GM12878 (cell line): Measurements from ENCODE around the gene RIT1. TPM values are rescaled to one million over a fixed set of nuclear protein-coding genes. Genes with fewer than 3 reads are reported as not detected.

Experiments used
- ATAC-seq: fragments of 200-7000 bp; cut with Tn5 transposase; 3 replicates; pipeline ENCODE4 v1.9.1; 2020; ENCODE audit warnings: mild to moderate bottlenecking, moderate library complexity
- BruUV-seq: library from RNA; stranded (reverse); fragments of 400-500 nt; replicated peaks from 2 replicates; lab custom pipeline; 2021; lab: Mats Ljungman, UMichigan
- CTCF ChIA-PET: fragments of 300-600 bp; sonication (Branson Sonifier 250); formaldehyde crosslinking; extraction: SDS; loops from one replicate; lab custom pipeline; 2021; ENCODE audit warnings: inconsistent platforms; lab: Yijun Ruan, JAX
- POLR2A ChIA-PET: fragments of 350-600 bp; formaldehyde crosslinking; extraction: SDS; loops from one replicate; lab custom pipeline; 2021; ENCODE audit warnings: inconsistent platforms; lab: Charles Lee
- RAD21 ChIA-PET: fragments of 300-600 bp; sonication (Branson Sonifier 250); formaldehyde crosslinking; loops from one replicate; lab custom pipeline; 2023; ENCODE audit warnings: antibody characterized with exemption; ENCODE audit not compliant: unreplicated experiment; lab: Charles Lee
- SMC1A ChIA-PET: fragments of 300-600 bp; sonication (Branson Sonifier 250); formaldehyde crosslinking; loops from one replicate; lab custom pipeline; 2023; ENCODE audit not compliant: unreplicated experiment, uncharacterized antibody; lab: Charles Lee
- DNase-seq: peaks from one replicate; pipeline ENCODE4 v3.0.0-alpha.2; 2011; ENCODE audit warnings: low read depth, low spot score
- FAIRE-seq: peaks from 3 replicates; lab custom pipeline; 2011; peaks lifted over from hg19 to GRCh38; lab: Jason Lieb, UNC
- H2AFZ ChIP-seq: 2 replicates; pipeline ENCODE4 v1.6.0; 2011; ENCODE audit warnings: low read depth, low read length, control low read depth; ENCODE audit not compliant: control insufficient read depth
- H3K27ac ChIP-seq: 2 replicates; pipeline ENCODE4 v1.5.1; 2011; ENCODE audit warnings: control low read depth; ENCODE audit not compliant: control insufficient read depth, insufficient read depth
- H3K27me3 ChIP-seq, 2 experiments: replicated peaks in 1 of 2; 2 replicates each; pipeline versions ENCODE4 v1.6.0 to v1.6.1; 2011; ENCODE audit warnings: low read length in 1 of 2; ENCODE audit not compliant: control insufficient read depth in 2 of 2, insufficient read depth in 2 of 2
- H3K36me3 ChIP-seq, 2 experiments: 2 replicates each; pipeline ENCODE4 v1.5.1; 2011; ENCODE audit warnings: low read length in 1 of 2; ENCODE audit not compliant: control insufficient read depth in 2 of 2, insufficient read depth in 2 of 2
- H3K4me1 ChIP-seq: 2 replicates; pipeline ENCODE4 v1.6.1; 2011; ENCODE audit warnings: mild to moderate bottlenecking, low read length, moderate library complexity, mixed read lengths; ENCODE audit not compliant: control insufficient read depth, insufficient read depth
- H3K4me2 ChIP-seq: 2 replicates; pipeline ENCODE4 v1.6.0; 2011; ENCODE audit warnings: control low read depth; ENCODE audit not compliant: control insufficient read depth, insufficient read depth
- H3K4me3 ChIP-seq: fragments of 200-600 bp; sonication (generic); 2 replicates; pipeline ENCODE4 v1.5.1; 2016
- H3K79me2 ChIP-seq: 2 replicates; pipeline ENCODE4 v1.6.0; 2011; ENCODE audit warnings: low read length; ENCODE audit not compliant: control insufficient read depth, insufficient read depth
- H3K9ac ChIP-seq: 2 replicates; pipeline ENCODE4 v1.8.0; 2011; ENCODE audit warnings: low read length, control low read depth, mixed read lengths; ENCODE audit not compliant: control insufficient read depth, insufficient read depth
- H3K9me3 ChIP-seq: replicated peaks from 3 replicates; pipeline ENCODE4 v1.5.1; 2011; ENCODE audit warnings: mild to moderate bottlenecking, low read length; ENCODE audit not compliant: control insufficient read depth, insufficient read depth
- H4K20me1 ChIP-seq: 2 replicates; pipeline ENCODE4 v1.6.0; 2011; ENCODE audit not compliant: control insufficient read depth, insufficient read depth
- ATF7 ChIP-seq: fragments of 450-650 bp; IDR thresholded peaks from 2 replicates; pipeline ENCODE4 v1.6.1; 2016; ENCODE audit warnings: low read depth, mild to moderate bottlenecking
- POLR2A ChIP-seq: IDR thresholded peaks from 2 replicates; pipeline ENCODE4 v1.6.1; 2011; ENCODE audit warnings: low read depth, mild to moderate bottlenecking, low read length
- RCOR1 ChIP-seq: conservative IDR thresholded peaks from 2 replicates; pipeline ENCODE4 v1.6.1; 2012; ENCODE audit warnings: low read depth, low read length, improper control_type of control experiment
- TBL1XR1 ChIP-seq: IDR thresholded peaks from 2 replicates; pipeline ENCODE4 v1.6.1; 2012; ENCODE audit warnings: low read depth, low read length, improper control_type of control experiment
- WGBS: methylation state at CpG from one replicate; pipeline ENCODE4 v1.1.6; 2016; ENCODE audit warnings: low lambda C conversion rate; ENCODE audit not compliant: insufficient replicate concordance, insufficient coverage; ENCODE audit errors: missing lambda C conversion rate; 5-methylcytosine and 5-hydroxymethylcytosine counted together
- in situ Hi-C: fragments of 300-500 bp; cut with MboI; formaldehyde crosslinking; loops from 9 replicates; pipeline ENCODE4 v1.14.3; 2018; ENCODE audit warnings: mixed read lengths
- intact Hi-C: fragments of 100-400 bp; cut with micrococcal nuclease; formaldehyde crosslinking; loops from one replicate; pipeline ENCODE4 v1.14.2; 2022; ENCODE audit not compliant: unreplicated experiment
- polyA plus RNA-seq, 11 experiments: library from polyadenylated mRNA; depleted of rRNA in 4 of 11; unstranded in 6 of 11; stranded (reverse) in 5 of 11; fragments of >200 nt; fragmentation: Nextera tagmentation in 4 of 11; fragmentation: Illumina TruSeq in 1 of 11; extraction: Ambion mirVana in 4 of 11; extraction: Trizol in 1 of 11; gene quantifications; 1 replicate in 1 of 11; 2 replicates in 10 of 11; pipeline versions ENCODE4 v1.2.1 to v1.2.3, GENCODE V29; 2011 to 2016; ENCODE audit warnings: inconsistent platforms in 2 of 11, missing spikeins in 2 of 11, low read depth in 1 of 11
- total RNA-seq, 4 experiments: library from RNA; depleted of rRNA in 3 of 4; stranded (reverse); fragments of >200 nt in 3 of 4; fragmentation: Illumina TruSeq in 1 of 4; extraction: Trizol in 1 of 4; gene quantifications; 2 replicates each; pipeline versions ENCODE4 v1.2.1 to v1.2.3, GENCODE V29; 2013 to 2021

Gene RIT1
- total and polyA plus RNA-seq, 10 of the 15 experiments (the other 5 are each of a cell fraction or from before 2014, with no cell fraction given), result 6.8 to 61.5 (median 13.7) TPM

DNA sequence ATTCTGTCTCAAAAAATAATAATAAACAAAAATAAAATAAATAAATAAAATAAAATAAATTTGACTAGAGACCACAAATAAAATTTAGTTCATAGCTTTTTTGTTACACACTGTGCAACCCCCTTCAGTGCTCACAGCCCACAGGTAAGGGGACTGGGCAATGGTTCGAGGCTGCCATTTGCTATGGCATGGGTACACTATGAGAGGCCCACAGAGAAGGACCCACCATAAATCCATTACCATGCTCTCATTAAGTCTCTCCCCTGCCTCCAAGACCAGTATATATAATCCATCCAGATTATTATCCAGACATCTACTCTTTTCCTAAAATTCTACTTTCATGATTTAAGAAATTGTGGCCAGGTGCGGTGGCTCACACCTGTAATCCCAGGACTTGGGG, 8.7 kb upstream of the RIT1 start:
- POLR2A ChIA-PET, result no interaction called here

GRCh38 chr1:155918660-155919059, 7.5 kb upstream of the RIT1 start:
- Histone ChIP-seq H3K4me2 (no peak overlapping the region), H3K9me3 (no peaks in the 10 kb centered on the region), H3K9ac (no peak overlapping the region), H3K27me3 (no peaks in the 10 kb centered on the region), H4K20me1 (peaks cover 3% of the 10 kb centered on the region), H3K27ac (no peak overlapping the region), H2AFZ (no peak overlapping the region), H3K36me3 (peaks cover 25 to 51% of the 10 kb centered on the region in 2 experiments), H3K79me2 (no peaks in the 10 kb centered on the region; the same call in 1 of the 2 replicates), H3K4me1 (no peaks in the 10 kb centered on the region), H3K4me3 (no peak overlapping the region)
- POLR2A ChIA-PET, result interaction anchor here (0.6 to 0.7 kb wide), 9 partner anchors 13 to 327 kb away, joined by 3 to 7 read pairs (median 4); no protein-coding TSS in a partner anchor
- TF ChIP-seq ATF7 (no peak), TBL1XR1 (no peak)
- SMC1A ChIA-PET, result interaction anchor here (0.6 to 1.0 kb wide), 4 partner anchors 14 to 1102 kb away, joined by 3 read pairs; no protein-coding TSS in a partner anchor
- CTCF ChIA-PET, result interaction anchor here (1.0 kb wide), 1 partner anchor 13 kb away, joined by 3 read pairs; no protein-coding TSS in a partner anchor
- ATAC-seq (no peak), FAIRE-seq (no peak), DNase-seq (no peak)
- intact Hi-C loops, result no loop called here
- in situ Hi-C loops, result no loop called here
- RAD21 ChIA-PET, result interaction anchor here (1.2 kb wide), 1 partner anchor 13 kb away, joined by 5 read pairs; no protein-coding TSS in a partner anchor
- no TSS peak for BruUV-seq
- 57% methylated on average over 3 of the region's 3 CpGs for WGBS

More for the DNA sequence above, 8.7 kb upstream of the RIT1 start:
- no peak overlapping the region for H2AFZ ChIP-seq
- BruUV-seq, result no TSS peak
- 97% methylated on average over 2 of the region's 2 CpGs for WGBS
- TF ChIP-seq RCOR1, result no peak
- TF ChIP-seq POLR2A, result 0 out of 2 replicates have a peak, but pooled peaks have one; percentile 39
- SMC1A ChIA-PET, result no interaction called here
- peaks cover 3% of the 10 kb centered on the region for H4K20me1 ChIP-seq
- H3K36me3 ChIP-seq, result peaks cover 21 to 43% of the 10 kb centered on the region in 2 experiments
- FAIRE-seq (no peak), DNase-seq (no peak), ATAC-seq (no peak)
- no peaks in the 10 kb centered on the region for H3K4me1 ChIP-seq
- H3K4me3 ChIP-seq, result no peak overlapping the region
- RAD21 ChIA-PET, result no interaction called here
- CTCF ChIA-PET, result no interaction called here
- H3K27ac ChIP-seq, result no peak overlapping the region
- H3K9ac ChIP-seq, result no peak overlapping the region
- H3K27me3 ChIP-seq, result no peaks in the 10 kb centered on the region
- intact Hi-C loops, result no loop called here
- no peaks in the 10 kb centered on the region for H3K9me3 ChIP-seq
- in situ Hi-C loops, result no loop called here
- no peaks in the 10 kb centered on the region; the same call in 1 of the 2 replicates for H3K79me2 ChIP-seq
- H3K4me2 ChIP-seq, result no peak overlapping the region
